ENCODE measurements around the gene ADIPOR2.

The ADIPOR2 gene

DNA sequence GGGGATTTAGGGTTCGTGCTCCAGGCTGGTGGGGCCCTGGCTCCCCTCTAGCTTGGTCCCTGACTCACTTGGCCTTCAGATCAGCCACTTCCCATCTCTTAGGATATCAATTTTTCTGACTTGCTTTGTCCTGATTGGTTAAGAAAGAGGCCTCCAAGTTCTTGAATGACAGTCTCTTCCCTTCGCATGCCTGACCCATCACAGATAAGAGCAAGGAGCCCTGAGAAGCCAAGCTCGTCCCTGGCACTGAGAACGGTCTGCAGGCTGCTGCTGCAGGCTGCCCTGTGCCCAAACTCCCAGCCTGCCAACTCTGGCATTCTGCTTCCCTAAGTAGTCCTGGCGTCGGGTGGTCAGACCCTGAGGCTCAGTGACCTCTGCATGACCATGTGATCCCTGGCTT lies 128.7 kb downstream of the ADIPOR2 start:
- H3K4me3 ChIP-seq (ENCODE audit: low read depth, low read length): no peak overlapping the region
- no peak for DNase-seq (ENCODE audit: low read depth)

DNA sequence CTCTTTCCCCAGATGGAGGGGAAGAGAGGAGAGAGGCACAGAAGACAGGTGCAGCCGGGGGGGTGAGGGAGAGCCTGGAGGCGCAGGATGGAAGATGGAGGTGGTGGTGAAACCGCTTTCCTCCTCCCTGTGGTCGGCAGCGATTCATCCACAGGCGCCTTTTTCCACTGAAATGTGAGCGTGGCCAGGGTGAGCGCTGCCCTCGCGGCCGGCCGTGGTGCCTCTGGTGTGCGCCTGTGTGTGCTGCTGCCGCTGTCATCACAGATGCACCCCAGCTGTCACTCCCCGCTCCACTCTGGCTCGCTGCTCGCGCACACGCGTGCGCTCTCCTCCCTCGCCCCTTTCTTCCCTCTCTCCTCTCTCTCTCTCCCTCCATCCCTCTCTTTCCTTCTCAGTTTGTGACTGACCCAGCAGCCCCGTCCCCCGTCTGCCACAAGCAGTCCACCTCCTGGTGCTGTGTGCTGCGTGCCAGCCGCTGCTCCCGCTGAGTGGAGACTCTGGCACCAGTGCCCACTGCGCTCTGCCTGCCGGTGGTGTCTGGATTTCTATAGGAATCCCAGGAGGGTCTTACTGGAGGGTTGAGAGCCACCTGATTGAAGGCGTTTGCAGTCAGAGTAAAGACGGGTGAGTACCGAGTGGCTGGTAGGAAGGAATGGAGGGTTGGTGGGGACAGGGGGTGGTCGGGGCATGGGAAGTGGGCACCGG lies 129.5 kb downstream of the ADIPOR2 start, which contains the start of gene LRTM2:
Gene LRTM2 (plus strand): TSS at position 375 of the 705 bp plus-strand sequence. CDS start 7,584 bp downstream, outside the sequence.
- DNase-seq (ENCODE audit: low read depth): no peak
- no peak within 1 kb of the TSS for H3K4me3 ChIP-seq (ENCODE audit: low read depth, low read length)

DNA sequence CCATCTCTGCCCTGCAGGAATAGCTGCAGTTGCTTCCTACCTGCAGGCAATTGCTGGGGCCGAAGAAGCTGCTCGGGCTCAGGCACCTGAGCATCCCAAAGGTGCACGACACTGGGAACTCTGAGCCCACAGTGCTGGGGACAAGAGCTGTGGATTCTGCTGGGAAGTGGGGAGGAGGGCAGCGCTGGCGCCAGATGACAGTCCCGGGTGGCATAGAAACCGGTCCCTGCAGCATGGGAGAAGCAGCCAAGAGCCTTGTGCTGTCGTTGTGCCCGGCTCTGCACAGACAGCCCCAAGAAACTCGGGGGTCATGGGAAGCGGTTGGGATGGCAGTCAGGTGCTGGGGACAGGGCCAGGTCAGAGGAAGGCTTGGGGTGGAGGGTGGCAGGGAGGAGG lies 130.0 kb downstream of the ADIPOR2 start:
- H3K4me3 ChIP-seq (ENCODE audit: low read depth, low read length): no peak overlapping the region
- no peak for DNase-seq (ENCODE audit: low read depth)

DNA sequence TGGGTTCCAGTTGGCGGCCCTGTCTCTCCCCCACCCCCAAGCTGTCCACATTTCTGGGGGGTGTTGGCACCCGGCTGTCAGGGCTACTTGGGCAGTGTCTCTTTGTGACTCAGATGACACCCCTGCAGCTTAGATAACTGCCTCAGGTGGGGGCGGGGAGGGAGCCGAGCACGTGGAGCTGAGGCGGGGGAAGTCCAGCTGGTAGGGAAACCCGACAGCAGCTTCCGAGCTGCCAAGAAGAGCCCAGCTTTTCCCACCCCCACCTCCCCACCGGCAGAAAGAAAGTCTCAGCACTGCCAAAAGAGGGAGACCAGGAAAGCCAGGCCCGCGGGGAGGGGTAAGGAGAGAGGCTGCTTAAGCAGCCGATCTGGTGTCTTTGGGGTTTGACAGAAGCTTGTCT lies 130.9 kb downstream of the ADIPOR2 start:
- H3K4me3 ChIP-seq (ENCODE audit: low read depth, low read length): no peak overlapping the region
- no peak for DNase-seq (ENCODE audit: low read depth)

GRCh38 chr12:1822699-1823098 lies 131.8 kb downstream of the ADIPOR2 start:
- H3K4me3 ChIP-seq (ENCODE audit: low read depth, low read length): no peak overlapping the region
- DNase-seq (ENCODE audit: low read depth): no peak

- H3K4me3 ChIP-seq (ENCODE audit: low read depth, low read length): no peak overlapping the region
- DNase-seq (ENCODE audit: low read depth): no peak
These were observed 132.4 kb downstream of the ADIPOR2 start for GRCh38 chr12:1823237-1823636.

- H3K4me3 ChIP-seq (ENCODE audit: low read depth, low read length): no peak overlapping the region
- no peak for DNase-seq (ENCODE audit: low read depth)
These were observed 134.7 kb downstream of the ADIPOR2 start for GRCh38 chr12:1825382-1826102.

- no peak overlapping the region for H3K4me3 ChIP-seq (ENCODE audit: low read depth, low read length)
- no peak for DNase-seq (ENCODE audit: low read depth)
These were observed 135.5 kb downstream of the ADIPOR2 start for GRCh38 chr12:1826401-1826800.

GRCh38 chr12:1826867-1827705 lies 136.2 kb downstream of the ADIPOR2 start:
- DNase-seq (ENCODE audit: low read depth): no peak

DNA sequence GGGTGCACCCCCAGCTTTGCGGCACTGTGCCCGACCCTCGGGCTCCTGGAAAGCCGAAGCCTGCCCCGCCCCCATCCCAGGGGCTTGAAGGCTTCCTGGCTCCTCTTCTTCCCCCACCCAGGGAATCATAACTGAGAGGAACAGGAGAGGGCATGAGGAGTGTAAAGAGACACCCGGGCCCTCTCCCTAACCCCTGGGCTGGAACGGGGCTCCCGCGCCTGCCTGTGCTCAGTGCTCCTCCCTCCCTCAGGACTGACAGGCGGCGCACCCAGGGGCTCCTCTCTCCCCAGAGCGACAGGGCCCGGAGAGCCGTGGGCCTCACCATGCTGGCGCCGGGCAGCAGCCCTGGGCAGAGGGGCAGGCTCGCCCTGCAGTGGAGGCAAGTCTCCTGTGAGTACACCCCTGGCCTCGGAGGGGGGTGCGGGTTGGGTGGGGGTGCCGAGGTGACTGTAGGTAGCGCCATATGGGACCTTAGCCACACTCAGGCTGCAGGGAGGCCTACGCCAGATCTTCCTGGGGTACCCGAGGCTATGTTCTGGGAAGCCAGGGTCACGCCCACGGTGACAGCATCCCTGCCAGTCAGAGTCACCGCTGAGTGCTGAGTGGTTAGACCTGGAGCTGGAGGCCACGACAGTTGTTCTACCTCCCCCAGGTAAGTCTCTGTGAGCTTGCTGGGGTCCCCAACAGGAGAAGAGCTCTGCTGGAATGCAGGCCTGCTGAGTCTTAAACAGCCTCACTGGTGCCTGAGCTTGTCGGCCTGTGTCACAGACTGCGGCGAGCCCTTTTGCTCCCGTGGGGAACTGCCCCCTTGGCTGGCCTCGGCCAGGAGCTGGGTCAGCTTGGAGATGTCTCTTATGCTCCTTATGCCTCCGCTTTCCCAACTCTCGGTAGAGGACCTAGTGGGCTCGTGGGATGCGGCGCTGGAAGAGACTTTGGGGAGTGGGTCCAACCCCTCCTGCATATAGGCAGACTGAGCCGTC lies 137.2 kb downstream of the ADIPOR2 start:
- H3K4me3 ChIP-seq (ENCODE audit: low read depth, low read length): no peak overlapping the region
- DNase-seq (ENCODE audit: low read depth): no peak

More at GRCh38 chr12:1826867-1827705, 136.2 kb downstream of the ADIPOR2 start:
- no peak overlapping the region for H3K4me3 ChIP-seq (ENCODE audit: low read depth, low read length)

DNA sequence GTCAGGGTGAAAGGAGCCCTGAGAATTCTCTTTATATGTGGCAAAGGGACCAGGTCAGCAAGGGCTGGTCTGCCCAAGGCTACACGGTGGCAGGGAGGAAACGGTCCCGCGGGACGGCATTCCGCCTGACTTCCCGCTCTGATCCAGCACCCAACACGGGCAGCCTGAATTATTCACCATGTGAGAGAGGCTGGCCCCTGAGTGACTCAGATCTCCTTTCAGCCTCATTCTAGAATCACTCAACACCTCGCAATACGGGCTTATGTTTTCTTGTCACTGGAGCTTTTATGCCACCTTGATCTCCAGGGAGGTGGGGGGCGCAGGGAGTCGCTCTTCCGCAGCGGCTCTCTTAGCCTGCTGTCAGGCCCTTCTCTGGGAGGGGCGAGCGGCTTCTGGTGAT lies 138.0 kb downstream of the ADIPOR2 start:
- H3K4me3 ChIP-seq (ENCODE audit: low read depth, low read length): no peak overlapping the region
- DNase-seq (ENCODE audit: low read depth): no peak

GRCh38 chr12:1829306-1829900 lies 138.5 kb downstream of the ADIPOR2 start:
- H3K4me3 ChIP-seq (ENCODE audit: low read depth, low read length): no peak overlapping the region
- DNase-seq (ENCODE audit: low read depth): no peak

DNA sequence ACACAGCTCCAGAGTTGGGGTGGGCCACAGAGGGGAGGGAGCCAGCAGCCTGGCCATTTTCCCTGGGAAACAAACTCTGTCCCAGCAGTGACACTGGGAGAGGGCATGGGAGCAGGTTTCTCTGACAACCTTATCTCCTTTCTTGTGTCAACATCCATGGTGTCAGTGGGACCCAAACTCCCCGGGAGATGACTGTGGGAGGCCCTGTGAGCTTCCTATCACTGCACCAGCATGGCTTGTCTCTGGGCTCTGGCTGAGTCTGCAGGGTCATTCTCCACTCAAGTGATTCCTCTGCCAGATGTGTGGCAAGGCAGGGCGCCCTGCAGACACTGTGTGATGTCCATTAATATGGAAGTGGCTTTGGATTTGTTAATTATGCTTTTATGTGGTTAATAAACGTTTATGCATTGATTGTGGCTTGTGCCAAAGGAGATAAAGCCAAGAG lies 139.6 kb downstream of the ADIPOR2 start:
- H3K4me3 ChIP-seq (ENCODE audit: low read depth, low read length): no peak overlapping the region
- DNase-seq (ENCODE audit: low read depth): no peak

DNA sequence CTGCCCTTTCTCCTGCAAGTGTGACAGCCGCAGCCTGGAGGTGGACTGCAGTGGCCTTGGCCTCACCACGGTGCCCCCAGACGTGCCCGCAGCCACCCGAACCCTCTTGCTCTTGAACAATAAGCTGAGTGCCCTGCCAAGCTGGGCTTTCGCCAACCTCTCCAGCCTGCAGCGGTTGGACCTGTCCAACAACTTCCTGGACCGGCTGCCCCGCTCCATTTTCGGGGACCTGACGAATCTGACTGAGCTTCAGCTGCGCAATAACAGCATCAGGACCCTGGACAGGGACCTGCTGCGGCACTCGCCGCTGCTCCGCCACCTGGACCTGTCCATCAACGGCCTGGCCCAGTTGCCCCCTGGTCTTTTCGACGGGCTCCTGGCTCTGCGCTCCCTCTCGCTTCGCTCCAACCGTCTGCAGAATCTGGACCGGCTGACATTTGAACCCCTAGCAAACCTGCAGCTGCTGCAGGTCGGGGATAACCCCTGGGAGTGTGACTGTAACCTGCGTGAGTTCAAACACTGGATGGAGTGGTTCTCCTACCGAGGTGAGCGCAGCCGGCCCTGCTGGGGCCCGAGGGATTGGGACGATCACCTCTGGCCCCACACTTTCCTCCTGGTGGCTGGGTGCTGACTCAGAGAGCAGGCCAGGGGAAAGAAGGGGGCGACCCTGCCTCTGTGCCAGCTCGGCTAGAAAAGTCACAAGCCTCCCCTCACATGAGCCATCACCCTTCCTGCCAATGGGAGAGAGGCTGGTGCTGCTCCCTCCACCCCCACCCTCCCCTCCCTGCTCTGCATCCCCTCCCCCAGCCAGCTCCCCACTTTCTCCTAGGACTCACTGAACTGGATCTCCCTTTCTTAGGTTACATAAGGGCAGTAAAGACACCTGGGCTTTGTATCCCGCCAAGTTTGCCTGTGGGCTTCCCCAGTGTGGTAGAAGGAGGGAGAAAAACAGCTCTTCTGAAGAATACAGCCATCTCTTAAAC lies 140.4 kb downstream of the ADIPOR2 start:
- H3K4me3 ChIP-seq (ENCODE audit: low read depth, low read length): no peak overlapping the region

GRCh38 chr12:1832801-1833595 lies 142.1 kb downstream of the ADIPOR2 start:
- DNase-seq (ENCODE audit: low read depth): no peak

More for the DNA sequence above, 140.4 kb downstream of the ADIPOR2 start:
- peak; percentile 26 for DNase-seq (ENCODE audit: low read depth)

DNA sequence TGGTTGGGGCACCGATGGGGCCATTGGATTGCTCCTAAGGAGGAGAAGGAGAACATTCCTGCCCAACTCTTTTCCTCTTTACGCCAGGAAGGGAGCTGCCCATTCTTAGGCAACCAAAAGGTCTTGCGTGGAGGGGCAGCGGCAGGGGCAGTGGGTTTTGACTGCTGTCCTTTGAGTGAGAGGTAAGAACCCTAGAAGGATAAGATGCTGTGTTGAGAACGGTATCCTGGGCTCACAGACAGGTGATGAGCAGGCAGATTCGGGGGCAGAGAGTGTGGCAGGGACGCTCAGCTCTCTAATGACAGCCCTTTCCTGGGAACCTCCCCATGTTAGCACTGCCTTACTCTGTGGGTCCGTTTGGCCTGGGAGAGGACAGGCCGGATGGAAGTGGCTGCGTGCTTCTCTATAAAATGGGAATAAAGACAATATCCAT lies 142.7 kb downstream of the ADIPOR2 start:
- H3K4me3 ChIP-seq (ENCODE audit: low read depth, low read length): no peak overlapping the region
- no peak for DNase-seq (ENCODE audit: low read depth)

More at GRCh38 chr12:1832801-1833595, 142.1 kb downstream of the ADIPOR2 start:
- no peak overlapping the region for H3K4me3 ChIP-seq (ENCODE audit: low read depth, low read length)

Measured in skeletal muscle cell (primary cell).